HEK293 (cell line): Measurements from ENCODE around the gene TAF6L.

Experiments
- CTCF ChIA-PET: fragments of 350-600 bp; formaldehyde crosslinking; extraction: SDS; loops from one replicate; lab custom pipeline; 2021; ENCODE audit warnings: antibody characterized with exemption; lab: Yijun Ruan, JAX
- POLR2A ChIA-PET: fragments of 300-600 bp; formaldehyde crosslinking; extraction: SDS; loops from one replicate; lab custom pipeline; 2020; ENCODE audit warnings: antibody characterized with exemption, inconsistent platforms; lab: Yijun Ruan, JAX
- H3K27ac ChIP-seq: fragments of 200-500 bp; sonication (Bioruptor generic); 2 replicates; pipeline ENCODE4 v1.5.1; 2014; ENCODE audit warnings: low read depth, low read length, control low read depth, inconsistent platforms; ENCODE audit errors: extremely low read depth
- H3K36me3 ChIP-seq, 2 experiments: fragments of 200-500 bp in 1 of 2; sonication (Bioruptor generic) in 1 of 2; 1 replicate in 1 of 2; 2 replicates in 1 of 2; pipeline ENCODE4 v1.5.1; 2014 to 2017; ENCODE audit warnings: inconsistent platforms in 2 of 2, low read length in 2 of 2; ENCODE audit not compliant: control insufficient read depth in 2 of 2, insufficient read depth in 1 of 2
- H3K4me1 ChIP-seq: fragments of 200-500 bp; sonication (Bioruptor generic); 2 replicates; pipeline ENCODE4 v1.5.1; 2014; ENCODE audit warnings: mild to moderate bottlenecking, low read length, inconsistent platforms; ENCODE audit not compliant: control insufficient read depth, insufficient read depth
- H3K4me3 ChIP-seq: 2 replicates; pipeline ENCODE4 v1.5.1; 2011; ENCODE audit warnings: low read depth, mild to moderate bottlenecking, control low read depth, low read length, moderate library complexity
- H3K9me3 ChIP-seq: fragments of 200-500 bp; sonication (Bioruptor generic); 2 replicates; pipeline ENCODE4 v1.5.1; 2014; ENCODE audit warnings: low read depth, low read length, inconsistent platforms; ENCODE audit not compliant: control insufficient read depth, insufficient read depth
- KLF17 ChIP-seq: fragments of 450-650 bp; formaldehyde crosslinking; IDR thresholded peaks from 2 replicates; pipeline ENCODE4 v1.5.1; 2016; ENCODE audit warnings: missing biosample characterization, missing genetic modification characterization
- KLF9 ChIP-seq: fragments of 450-650 bp; formaldehyde crosslinking; IDR thresholded peaks from 2 replicates; pipeline ENCODE4 v1.5.1; 2016; ENCODE audit warnings: missing biosample characterization, missing genetic modification characterization, low read depth
- SP2 ChIP-seq: fragments of 450-650 bp; formaldehyde crosslinking; IDR thresholded peaks from 2 replicates; pipeline ENCODE4 v1.5.1; 2016; ENCODE audit warnings: missing biosample characterization, missing genetic modification characterization
- ZBTB20 ChIP-seq: fragments of 450-650 bp; formaldehyde crosslinking; IDR thresholded peaks from 2 replicates; pipeline ENCODE4 v1.5.1; 2016; ENCODE audit warnings: missing biosample characterization, missing genetic modification characterization
- ZBTB49 ChIP-seq: fragments of 450-650 bp; formaldehyde crosslinking; IDR thresholded peaks from 2 replicates; pipeline ENCODE4 v1.5.1; 2016; ENCODE audit warnings: missing biosample characterization, missing genetic modification characterization, low read depth
- ZBTB6 ChIP-seq: fragments of 450-650 bp; formaldehyde crosslinking; IDR thresholded peaks from 2 replicates; pipeline ENCODE4 v1.5.1; 2017; ENCODE audit warnings: missing biosample characterization, missing genetic modification characterization
- ZBTB8A ChIP-seq: fragments of 450-650 bp; formaldehyde crosslinking; IDR thresholded peaks from 2 replicates; pipeline ENCODE4 v1.5.1; 2016; ENCODE audit warnings: missing biosample characterization, missing genetic modification characterization
- ZNF121 ChIP-seq: fragments of 450-650 bp; formaldehyde crosslinking; IDR thresholded peaks from 2 replicates; pipeline ENCODE4 v1.5.1; 2016; ENCODE audit warnings: missing biosample characterization, missing genetic modification characterization
- ZNF221 ChIP-seq: fragments of 450-650 bp; formaldehyde crosslinking; IDR thresholded peaks from 2 replicates; pipeline ENCODE4 v1.5.1; 2017; ENCODE audit warnings: missing biosample characterization, missing genetic modification characterization, borderline replicate concordance
- ZNF335 ChIP-seq: fragments of 450-650 bp; formaldehyde crosslinking; conservative IDR thresholded peaks from 2 replicates; pipeline ENCODE4 v1.5.1; 2016; ENCODE audit warnings: missing biosample characterization, missing genetic modification characterization
- ZNF354C ChIP-seq: fragments of 450-650 bp; formaldehyde crosslinking; IDR thresholded peaks from 2 replicates; pipeline ENCODE4 v1.5.1; 2016; ENCODE audit warnings: missing biosample characterization, missing genetic modification characterization, low read depth, borderline replicate concordance
- ZNF37A ChIP-seq: fragments of 450-650 bp; IDR thresholded peaks from 2 replicates; pipeline ENCODE4 v1.5.1; 2018; ENCODE audit warnings: missing biosample characterization, missing genetic modification characterization
- ZNF423 ChIP-seq: fragments of 450-650 bp; formaldehyde crosslinking; IDR thresholded peaks from 2 replicates; pipeline ENCODE4 v1.5.1; 2016; ENCODE audit warnings: missing biosample characterization, missing genetic modification characterization
- ZNF560 ChIP-seq: fragments of 450-650 bp; formaldehyde crosslinking; IDR thresholded peaks from 2 replicates; pipeline ENCODE4 v1.5.1; 2017; ENCODE audit warnings: missing biosample characterization, missing genetic modification characterization, borderline replicate concordance
- ZNF677 ChIP-seq: fragments of 450-650 bp; IDR thresholded peaks from 2 replicates; pipeline ENCODE4 v1.5.0; 2018; ENCODE audit warnings: missing biosample characterization, mild to moderate bottlenecking, missing genetic modification characterization, moderate library complexity
- ZNF792 ChIP-seq: fragments of 450-650 bp; formaldehyde crosslinking; IDR thresholded peaks from 2 replicates; pipeline ENCODE4 v1.5.1; 2016; ENCODE audit warnings: missing biosample characterization, missing genetic modification characterization
- ZNF837 ChIP-seq: fragments of 450-650 bp; formaldehyde crosslinking; IDR thresholded peaks from 2 replicates; pipeline ENCODE4 v1.5.1; 2016; ENCODE audit warnings: missing biosample characterization, missing genetic modification characterization
- TF ChIP-seq, protein P1 (sequence below): fragments of 450-650 bp; formaldehyde crosslinking; IDR thresholded peaks from 2 replicates; pipeline ENCODE4 v1.5.1; 2017; ENCODE audit warnings: missing biosample characterization, missing genetic modification characterization
- TF ChIP-seq, protein P2 (sequence below): fragments of 450-650 bp; formaldehyde crosslinking; IDR thresholded peaks from 2 replicates; pipeline ENCODE4 v1.5.1; 2016; ENCODE audit warnings: missing biosample characterization, missing genetic modification characterization
- TF ChIP-seq, protein P3 (sequence below): fragments of 450-650 bp; formaldehyde crosslinking; IDR thresholded peaks from 2 replicates; pipeline ENCODE4 v1.5.1; 2017; ENCODE audit warnings: missing biosample characterization, missing genetic modification characterization

Gene TAF6L

GRCh38 chr11:62755086-62755615 is 16.0 kb upstream of the TAF6L start:
- Histone ChIP-seq H3K27ac (no peak overlapping the region), H3K36me3 (peaks cover 0 to 12% of the 10 kb centered on the region in 2 experiments; a peak in 2 of 3 replicates), H3K9me3 (no peaks in the 10 kb centered on the region), H3K4me3 (no peak overlapping the region), H3K4me1 (no peaks in the 10 kb centered on the region)
- POLR2A ChIA-PET = interaction anchor here (1.6 to 3.4 kb wide), 3 partner anchors 12 to 79 kb away, joined by 5 to 137 read pairs (median 22); partner anchors contain the start of genes HNRNPUL2 and TTC9C
- TF ChIP-seq, protein P1, sequence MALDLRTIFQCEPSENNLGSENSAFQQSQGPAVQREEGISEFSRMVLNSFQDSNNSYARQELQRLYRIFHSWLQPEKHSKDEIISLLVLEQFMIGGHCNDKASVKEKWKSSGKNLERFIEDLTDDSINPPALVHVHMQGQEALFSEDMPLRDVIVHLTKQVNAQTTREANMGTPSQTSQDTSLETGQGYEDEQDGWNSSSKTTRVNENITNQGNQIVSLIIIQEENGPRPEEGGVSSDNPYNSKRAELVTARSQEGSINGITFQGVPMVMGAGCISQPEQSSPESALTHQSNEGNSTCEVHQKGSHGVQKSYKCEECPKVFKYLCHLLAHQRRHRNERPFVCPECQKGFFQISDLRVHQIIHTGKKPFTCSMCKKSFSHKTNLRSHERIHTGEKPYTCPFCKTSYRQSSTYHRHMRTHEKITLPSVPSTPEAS = no peak
- TF ChIP-seq ZNF221 = no peak
- TF ChIP-seq, protein P2, sequence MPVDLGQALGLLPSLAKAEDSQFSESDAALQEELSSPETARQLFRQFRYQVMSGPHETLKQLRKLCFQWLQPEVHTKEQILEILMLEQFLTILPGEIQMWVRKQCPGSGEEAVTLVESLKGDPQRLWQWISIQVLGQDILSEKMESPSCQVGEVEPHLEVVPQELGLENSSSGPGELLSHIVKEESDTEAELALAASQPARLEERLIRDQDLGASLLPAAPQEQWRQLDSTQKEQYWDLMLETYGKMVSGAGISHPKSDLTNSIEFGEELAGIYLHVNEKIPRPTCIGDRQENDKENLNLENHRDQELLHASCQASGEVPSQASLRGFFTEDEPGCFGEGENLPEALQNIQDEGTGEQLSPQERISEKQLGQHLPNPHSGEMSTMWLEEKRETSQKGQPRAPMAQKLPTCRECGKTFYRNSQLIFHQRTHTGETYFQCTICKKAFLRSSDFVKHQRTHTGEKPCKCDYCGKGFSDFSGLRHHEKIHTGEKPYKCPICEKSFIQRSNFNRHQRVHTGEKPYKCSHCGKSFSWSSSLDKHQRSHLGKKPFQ (tag by site-specific recombination) = no peak
- TF ChIP-seq ZNF121 (tag by site-specific recombination) = no peak
- no peak for TF ChIP-seq ZNF37A (tag by site-specific recombination)
- no peak for TF ChIP-seq ZBTB49
- TF ChIP-seq KLF9 (tag by site-specific recombination) = no peak
- TF ChIP-seq ZNF354C (tag by site-specific recombination) = no peak
- no peak for TF ChIP-seq ZBTB20 (tag by site-specific recombination)
- TF ChIP-seq SP2 (tag by site-specific recombination) = no peak
- TF ChIP-seq ZNF677 = no peak
- no peak for TF ChIP-seq ZNF423 (tag by site-specific recombination)
- TF ChIP-seq ZBTB8A (tag by site-specific recombination) = no peak
- TF ChIP-seq, protein P3, sequence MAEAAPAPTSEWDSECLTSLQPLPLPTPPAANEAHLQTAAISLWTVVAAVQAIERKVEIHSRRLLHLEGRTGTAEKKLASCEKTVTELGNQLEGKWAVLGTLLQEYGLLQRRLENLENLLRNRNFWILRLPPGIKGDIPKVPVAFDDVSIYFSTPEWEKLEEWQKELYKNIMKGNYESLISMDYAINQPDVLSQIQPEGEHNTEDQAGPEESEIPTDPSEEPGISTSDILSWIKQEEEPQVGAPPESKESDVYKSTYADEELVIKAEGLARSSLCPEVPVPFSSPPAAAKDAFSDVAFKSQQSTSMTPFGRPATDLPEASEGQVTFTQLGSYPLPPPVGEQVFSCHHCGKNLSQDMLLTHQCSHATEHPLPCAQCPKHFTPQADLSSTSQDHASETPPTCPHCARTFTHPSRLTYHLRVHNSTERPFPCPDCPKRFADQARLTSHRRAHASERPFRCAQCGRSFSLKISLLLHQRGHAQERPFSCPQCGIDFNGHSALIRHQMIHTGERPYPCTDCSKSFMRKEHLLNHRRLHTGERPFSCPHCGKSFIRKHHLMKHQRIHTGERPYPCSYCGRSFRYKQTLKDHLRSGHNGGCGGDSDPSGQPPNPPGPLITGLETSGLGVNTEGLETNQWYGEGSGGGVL (tag by site-specific recombination) = no peak
- TF ChIP-seq KLF17 (tag by site-specific recombination) = no peak
- no peak for TF ChIP-seq ZNF335 (tag by site-specific recombination)
- TF ChIP-seq ZNF837 = no peak
- no peak for TF ChIP-seq ZBTB6 (tag by site-specific recombination)
- no peak for TF ChIP-seq ZNF792 (tag by site-specific recombination)
- no peak for TF ChIP-seq ZNF560 (tag by site-specific recombination)
- CTCF ChIA-PET = interaction anchor here (0.7 to 2.7 kb wide), 4 partner anchors 9 to 31 kb away, joined by 3 to 11 read pairs (median 4); partner anchors contain the start of gene TMEM179B
